Sciatic nerve (tissue), 2 donors: ENCODE results near the gene FKBP15. TPM values are rescaled to one million over a fixed set of nuclear protein-coding genes. Genes with fewer than 3 reads are reported as not detected.
A peak's percentile ranks its signal among the peaks of the same experiment; 100 is the strongest.
"Not testable (repeated sequence)": the region's sequence is repeated elsewhere in the genome, so short reads cannot be mapped to it uniquely, and the experiment has no call there.

Experiments
- ATAC-seq: fragments of 200-7000 bp; cut with Tn5 transposase; one replicate; pipeline ENCODE4 v1.9.1; 2020; ENCODE audit warnings: mild to moderate bottlenecking, moderate library complexity
- DNase-seq: peaks from one replicate; pipeline ENCODE4 v3.0.0-alpha.2; 2020; ENCODE audit warnings: low spot score
- intact Hi-C: fragments of 100-400 bp; cut with DNase I; formaldehyde crosslinking; loops from one replicate; pipeline ENCODE4 v1.14.2; 2022
- total RNA-seq: library from RNA; stranded (reverse); fragmentation: NEBNext Ultra II Directional; extraction: Animal tissue kit (Norgen Biotek cat#: 25700); gene quantifications from one replicate; pipeline ENCODE4 v1.2.1, GENCODE V29; 2021
- donor health status: DM: no; HTN: no; CAD: no.
- donor health status: DM: no; HTN: no; CAD: no.

Gene FKBP15, protein sequence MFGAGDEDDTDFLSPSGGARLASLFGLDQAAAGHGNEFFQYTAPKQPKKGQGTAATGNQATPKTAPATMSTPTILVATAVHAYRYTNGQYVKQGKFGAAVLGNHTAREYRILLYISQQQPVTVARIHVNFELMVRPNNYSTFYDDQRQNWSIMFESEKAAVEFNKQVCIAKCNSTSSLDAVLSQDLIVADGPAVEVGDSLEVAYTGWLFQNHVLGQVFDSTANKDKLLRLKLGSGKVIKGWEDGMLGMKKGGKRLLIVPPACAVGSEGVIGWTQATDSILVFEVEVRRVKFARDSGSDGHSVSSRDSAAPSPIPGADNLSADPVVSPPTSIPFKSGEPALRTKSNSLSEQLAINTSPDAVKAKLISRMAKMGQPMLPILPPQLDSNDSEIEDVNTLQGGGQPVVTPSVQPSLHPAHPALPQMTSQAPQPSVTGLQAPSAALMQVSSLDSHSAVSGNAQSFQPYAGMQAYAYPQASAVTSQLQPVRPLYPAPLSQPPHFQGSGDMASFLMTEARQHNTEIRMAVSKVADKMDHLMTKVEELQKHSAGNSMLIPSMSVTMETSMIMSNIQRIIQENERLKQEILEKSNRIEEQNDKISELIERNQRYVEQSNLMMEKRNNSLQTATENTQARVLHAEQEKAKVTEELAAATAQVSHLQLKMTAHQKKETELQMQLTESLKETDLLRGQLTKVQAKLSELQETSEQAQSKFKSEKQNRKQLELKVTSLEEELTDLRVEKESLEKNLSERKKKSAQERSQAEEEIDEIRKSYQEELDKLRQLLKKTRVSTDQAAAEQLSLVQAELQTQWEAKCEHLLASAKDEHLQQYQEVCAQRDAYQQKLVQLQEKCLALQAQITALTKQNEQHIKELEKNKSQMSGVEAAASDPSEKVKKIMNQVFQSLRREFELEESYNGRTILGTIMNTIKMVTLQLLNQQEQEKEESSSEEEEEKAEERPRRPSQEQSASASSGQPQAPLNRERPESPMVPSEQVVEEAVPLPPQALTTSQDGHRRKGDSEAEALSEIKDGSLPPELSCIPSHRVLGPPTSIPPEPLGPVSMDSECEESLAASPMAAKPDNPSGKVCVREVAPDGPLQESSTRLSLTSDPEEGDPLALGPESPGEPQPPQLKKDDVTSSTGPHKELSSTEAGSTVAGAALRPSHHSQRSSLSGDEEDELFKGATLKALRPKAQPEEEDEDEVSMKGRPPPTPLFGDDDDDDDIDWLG
- 36.4 TPM for total RNA-seq

DNA sequence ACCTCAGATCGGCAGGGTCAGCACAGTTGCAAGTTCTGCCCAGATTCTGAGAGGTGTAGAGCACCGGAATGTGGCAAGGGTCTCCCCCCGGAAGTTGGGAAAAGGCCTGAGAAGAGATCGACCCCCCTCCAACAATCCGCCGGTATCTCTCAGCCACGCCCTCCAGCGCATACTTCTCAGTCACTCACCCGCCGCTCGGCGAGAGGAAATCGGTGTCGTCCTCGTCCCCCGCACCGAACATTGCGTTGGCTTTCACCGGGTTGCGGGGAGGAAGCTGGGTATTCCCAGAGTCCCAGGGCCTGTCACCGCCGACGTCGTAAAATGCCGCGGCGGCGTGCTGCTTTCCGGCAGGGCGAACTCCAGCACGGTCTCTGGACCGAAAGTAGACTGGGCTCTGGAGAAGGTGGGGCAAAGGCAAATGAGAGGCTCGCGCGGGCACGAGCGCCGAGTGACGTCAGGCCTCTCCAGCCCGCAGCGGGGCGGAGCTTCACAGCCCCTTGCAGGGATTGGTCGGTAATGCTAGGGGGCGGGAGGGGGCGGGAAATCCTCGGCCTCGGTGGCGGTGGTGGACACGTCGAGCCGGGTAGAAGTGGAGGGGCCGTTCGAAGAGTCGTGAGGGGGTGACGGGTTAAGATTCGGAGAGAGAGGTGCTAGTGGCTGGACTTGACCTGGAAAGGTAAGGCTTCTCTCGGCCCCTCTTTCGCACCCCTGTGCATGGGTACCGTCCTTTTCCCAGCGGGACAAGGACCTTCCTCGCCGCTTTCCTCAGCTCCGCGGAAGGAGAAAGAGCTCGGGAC is at the start of gene FKBP15, which contains the start of gene SLC31A1:
Gene FKBP15, minus strand, starts transcription at position 275 of the 797 bp plus-strand sequence. Its CDS starts 34 bp downstream, at position 241.
Gene SLC31A1, plus strand, starts transcription at position 542 of the 797 bp plus-strand sequence. CDS start 34,605 bp downstream, outside the sequence.
- peak; percentile 100 for ATAC-seq
- intact Hi-C loops: no loop called here
- peak; percentile 98 for DNase-seq

DNA sequence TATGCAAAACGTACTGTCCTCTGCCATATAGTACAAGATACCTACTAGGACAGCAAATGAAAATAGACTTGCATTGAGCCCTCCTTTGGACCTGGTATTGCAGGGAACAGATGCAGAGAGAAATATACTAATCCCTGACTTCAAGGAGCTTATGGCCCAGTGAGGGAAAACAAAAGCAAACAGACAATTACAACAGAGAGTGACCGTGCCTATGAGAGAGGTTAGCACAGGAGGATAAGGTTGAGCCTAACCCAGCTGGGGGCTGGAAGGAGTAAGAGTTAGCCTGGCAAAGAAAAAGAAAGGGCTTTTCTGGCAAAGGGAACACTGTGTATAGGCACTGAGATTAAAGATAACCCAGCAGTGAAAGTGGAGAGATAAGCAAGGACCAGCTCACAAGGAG is 48.8 kb upstream of the FKBP15 start:
- ATAC-seq (no peak), DNase-seq (no peak)
- intact Hi-C loops: no loop called here

DNA sequence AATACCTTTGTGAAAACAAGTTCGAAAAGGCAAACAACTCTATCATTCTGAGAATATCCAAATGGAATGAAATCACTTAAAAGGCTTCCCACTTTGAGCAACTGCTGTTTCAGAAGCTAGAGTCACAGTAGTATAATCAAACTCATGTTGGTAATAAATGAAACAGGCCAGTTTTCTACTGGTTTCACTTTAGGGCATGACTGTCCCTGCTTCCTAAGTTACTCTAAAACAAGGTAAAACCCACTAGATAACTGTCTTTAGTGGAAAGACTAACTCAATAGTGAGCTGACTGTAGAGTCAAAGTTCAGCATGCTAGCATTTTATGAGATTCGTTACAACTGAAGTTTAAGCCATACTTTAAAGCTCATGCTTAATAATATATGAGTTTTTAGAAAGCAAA is 48.3 kb upstream of the FKBP15 start:
- intact Hi-C loops: no loop called here
- ATAC-seq: no peak
- no peak for DNase-seq

DNA sequence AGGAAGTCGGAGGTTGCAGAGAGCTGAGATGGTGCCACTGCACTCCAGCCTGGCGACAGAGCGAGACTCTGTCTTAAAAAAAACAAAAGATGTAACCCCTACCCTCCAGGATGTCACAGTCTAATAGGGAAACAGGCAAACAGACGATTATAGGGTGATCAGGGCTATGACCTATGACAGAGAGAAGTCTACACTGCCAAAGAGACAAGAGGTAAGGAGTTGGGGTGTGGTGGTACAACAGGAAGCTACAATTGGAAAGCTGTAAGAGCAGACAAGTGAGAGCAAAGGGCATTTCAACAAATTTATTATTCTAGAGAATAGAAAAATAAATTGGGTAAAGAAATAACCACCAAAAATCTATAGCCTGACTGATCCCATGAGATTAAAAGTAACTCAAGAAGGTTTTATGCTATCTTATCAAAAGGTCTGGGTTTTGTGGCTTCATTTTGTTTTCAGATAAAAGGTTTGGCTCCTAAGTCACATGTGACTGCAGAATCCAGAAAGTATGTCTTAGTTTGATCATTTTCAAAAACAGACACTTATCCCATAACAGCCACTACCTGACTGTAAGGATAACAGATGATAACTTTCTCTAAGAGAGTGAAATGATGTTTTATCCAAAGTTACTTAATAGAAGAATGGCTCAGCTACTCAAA is 47.0 kb upstream of the FKBP15 start:
- ATAC-seq: no peak
- no peak for DNase-seq
- intact Hi-C loops: no loop called here

DNA sequence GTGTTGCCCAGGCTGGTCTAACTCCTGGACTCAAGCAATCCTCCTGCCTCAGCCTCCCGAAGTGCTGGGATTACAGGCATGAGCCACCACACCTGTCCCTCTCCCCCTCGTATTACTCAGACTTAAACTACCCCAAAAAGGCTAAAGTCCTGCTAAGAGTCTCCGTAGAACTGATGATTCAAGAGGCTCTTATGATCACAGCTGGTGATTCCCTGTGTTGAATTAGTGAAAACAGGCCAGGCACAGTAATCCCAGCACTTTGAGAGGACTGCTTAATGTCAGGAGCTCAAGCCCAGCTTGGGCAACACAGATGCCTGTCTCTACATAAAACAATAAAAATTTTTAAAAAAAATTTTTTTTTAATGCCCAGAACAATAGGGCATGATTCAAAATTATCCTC is 45.1 kb upstream of the FKBP15 start:
- intact Hi-C loops: no loop called here
- no peak for ATAC-seq
- no peak for DNase-seq

DNA sequence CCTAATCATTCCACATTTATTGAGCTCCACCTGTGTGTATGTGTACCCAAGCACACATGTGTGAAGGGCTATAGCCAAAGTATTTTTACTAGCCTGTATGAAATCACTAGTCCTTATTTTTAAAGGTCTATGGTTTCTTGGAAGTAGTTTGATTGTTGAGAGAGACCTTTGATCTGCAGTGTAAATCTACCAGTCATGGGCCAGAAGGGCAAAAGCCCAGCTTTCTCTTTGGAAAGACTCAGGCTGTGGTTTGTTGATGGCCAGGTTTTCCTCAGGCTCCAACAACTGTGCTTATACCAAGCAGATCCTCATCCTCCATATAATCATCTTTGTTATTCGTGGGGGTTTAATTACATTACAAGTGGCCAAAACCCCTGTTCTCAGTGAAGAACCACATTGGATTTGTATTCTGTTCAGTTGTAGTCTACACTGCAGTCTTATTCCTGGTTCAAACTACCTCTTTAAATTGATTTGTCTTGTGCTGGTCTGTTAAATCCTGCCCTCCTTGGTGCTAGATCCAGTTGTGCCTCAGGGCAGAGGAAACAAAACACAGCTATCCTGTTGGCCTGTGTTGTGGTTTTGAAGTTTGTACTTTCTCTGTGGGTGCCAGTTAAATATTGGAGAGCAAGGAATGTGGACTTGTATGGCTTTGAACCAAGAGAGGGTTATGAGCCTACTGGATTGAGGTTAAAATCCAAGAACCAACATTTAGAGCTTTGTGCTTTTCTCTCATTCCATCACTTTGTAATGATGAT is 41.0 kb upstream of the FKBP15 start:
- ATAC-seq (no peak), DNase-seq (no peak)
- intact Hi-C loops: no loop called here

DNA sequence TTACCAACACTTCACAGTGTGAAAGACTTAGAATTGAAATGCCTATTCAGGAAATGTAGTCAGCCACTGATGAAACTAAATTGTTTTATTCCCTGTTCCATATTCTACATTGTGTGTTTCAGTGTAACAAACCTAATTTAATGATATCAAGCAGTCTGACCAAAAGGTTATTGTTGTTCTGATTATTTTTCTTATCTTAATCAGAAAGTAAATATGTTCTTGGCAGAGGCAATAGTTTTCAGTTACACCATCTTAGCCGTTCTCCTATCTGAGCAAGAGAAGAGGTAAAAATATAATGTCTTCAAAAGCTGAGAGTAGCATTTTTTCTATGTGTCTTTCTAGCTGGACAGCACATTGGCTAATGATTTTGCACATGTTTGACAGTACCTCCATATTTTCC is 37.2 kb upstream of the FKBP15 start:
- intact Hi-C loops: no loop called here
- no peak for DNase-seq
- ATAC-seq: no peak

DNA sequence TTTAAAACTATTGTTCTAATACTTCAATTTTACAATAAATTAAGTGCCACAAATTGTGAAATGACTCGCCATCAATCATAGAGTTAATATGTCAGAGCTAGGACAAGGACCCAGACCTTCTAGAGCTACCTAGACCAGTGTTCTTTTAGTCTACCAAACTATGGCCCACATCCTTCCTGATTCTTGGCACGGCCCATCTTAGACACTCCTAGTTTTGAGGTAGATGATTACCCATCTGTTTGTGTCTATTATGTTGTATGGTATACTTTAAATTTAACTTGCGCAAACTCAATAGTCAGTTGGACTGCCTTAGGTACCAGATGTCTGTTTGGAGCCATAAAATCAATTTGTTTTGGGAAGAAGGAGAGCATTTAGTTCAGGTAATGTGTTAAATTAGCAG is 36.8 kb upstream of the FKBP15 start:
- DNase-seq (no peak), ATAC-seq (no peak)
- intact Hi-C loops: no loop called here

DNA sequence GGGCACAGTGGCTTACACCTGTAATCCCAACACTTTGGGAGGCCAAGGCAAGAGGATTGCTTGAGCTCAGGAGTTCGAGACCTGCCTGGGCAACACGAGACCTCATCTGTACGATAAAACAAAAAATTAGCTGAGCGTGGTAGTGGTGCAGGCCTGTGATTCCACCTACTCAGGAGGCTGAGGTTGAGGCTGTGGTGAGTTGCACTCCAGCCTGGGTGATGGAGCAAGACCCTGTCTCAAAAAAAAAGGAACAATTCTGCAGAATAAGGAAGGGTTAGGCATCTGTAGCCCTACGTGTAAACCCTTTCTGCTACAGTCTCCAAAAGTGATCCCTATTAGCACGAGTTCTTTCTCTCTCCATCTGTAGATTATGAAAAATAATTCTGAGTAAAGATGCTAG is 34.4 kb upstream of the FKBP15 start:
- intact Hi-C loops: no loop called here
- ATAC-seq (no peak), DNase-seq (no peak)

DNA sequence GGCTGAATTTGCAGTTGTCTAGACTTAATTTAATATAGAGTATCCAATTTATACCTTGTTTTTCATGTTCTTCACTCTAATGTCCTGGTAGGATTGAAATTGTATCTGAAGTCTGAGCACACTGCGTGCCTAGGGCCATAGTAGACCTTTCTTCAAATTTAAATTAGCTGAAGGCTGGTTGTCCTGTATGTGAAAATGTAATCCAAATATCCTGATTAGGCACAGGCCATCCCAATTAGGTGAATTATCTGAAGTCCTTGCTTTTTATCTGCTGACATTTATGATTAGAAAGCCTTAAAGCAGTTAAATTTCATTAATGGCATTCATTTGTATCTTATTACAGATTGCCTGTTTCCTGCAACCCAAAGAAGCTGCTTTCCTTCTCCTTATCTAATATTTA is 33.9 kb upstream of the FKBP15 start:
- DNase-seq: no peak
- no peak for ATAC-seq
- intact Hi-C loops: no loop called here

DNA sequence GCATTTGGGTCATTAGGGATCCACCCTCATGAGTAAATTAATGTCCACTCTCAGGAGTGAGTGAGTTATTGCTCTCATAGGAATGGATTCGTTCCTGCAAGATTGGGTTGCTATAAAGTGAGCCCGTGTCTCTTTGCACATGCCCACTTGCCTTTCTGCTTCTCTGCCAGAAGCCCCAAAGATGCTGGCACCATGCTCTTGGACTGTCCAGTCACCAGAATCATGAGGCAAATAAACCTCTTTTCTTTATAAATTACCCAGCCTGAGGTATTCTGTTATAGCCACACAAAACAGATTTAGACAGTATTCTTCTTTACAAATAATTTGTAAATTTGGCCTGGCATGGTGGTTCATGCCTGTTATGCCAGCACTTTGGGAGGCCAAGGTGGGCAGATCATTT is 29.7 kb upstream of the FKBP15 start:
- ATAC-seq (no peak), DNase-seq (no peak)
- intact Hi-C loops: no loop called here

DNA sequence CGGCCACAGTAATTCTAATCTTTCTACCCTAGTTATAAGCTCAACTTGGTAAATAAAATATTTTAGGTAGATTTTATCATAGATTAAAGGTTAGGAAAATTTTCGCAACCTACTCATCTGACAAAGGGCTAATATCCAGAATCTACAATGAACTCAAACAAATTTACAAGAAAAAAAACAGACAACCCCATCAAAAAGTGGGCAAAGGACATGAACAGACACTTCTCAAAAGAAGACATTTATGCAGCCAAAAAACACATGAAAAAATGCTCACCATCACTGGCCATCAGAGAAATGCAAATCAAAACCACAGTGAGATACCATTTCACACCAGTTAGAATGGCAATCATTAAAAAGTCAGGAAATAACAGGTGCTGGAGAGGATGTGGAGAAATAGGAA is 28.6 kb upstream of the FKBP15 start:
- DNase-seq: not testable (repeated sequence)

DNA sequence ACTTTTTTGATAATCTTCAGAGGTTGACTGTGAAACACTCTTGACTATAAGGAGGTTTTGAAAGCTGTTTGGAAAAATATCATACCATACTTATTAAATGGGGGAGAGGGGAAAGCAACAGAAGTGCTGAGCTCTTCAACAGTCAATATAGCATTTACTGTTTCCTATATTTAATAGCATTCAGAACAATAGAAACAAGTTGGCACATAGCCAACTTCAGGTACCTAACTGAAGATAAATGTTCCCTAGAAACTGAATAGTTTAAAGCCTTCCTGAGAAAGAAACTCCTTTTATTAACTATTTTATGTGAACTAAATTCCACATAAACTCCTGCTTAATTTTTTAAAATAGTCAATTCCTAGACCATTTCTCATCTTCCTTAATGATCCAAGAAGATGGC is 26.6 kb upstream of the FKBP15 start:
- ATAC-seq (no peak), DNase-seq (no peak)
- intact Hi-C loops: no loop called here

More for the DNA sequence above, 28.6 kb upstream of the FKBP15 start:
- intact Hi-C loops, ATAC-seq: not testable (repeated sequence)

DNA sequence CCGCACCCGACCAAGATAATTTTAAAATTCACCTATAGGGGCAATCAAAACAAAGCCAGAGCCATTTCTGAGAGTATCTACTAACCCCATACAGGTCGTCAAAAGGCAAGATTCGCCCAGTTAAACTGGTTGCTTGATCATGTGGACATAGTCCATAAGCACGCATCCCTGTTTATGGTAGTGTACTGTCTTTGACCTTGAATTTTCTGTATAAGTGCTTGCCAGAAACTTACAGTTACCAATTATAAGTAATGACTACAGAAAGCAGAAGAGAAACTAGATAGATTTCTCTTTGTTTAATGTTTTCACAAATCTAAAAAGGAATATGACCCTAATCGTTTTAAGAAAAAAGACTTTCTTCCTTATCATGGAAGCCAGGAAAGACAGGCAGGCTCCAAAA is 25.9 kb upstream of the FKBP15 start:
- intact Hi-C loops: no loop called here
- no peak for ATAC-seq
- no peak for DNase-seq

DNA sequence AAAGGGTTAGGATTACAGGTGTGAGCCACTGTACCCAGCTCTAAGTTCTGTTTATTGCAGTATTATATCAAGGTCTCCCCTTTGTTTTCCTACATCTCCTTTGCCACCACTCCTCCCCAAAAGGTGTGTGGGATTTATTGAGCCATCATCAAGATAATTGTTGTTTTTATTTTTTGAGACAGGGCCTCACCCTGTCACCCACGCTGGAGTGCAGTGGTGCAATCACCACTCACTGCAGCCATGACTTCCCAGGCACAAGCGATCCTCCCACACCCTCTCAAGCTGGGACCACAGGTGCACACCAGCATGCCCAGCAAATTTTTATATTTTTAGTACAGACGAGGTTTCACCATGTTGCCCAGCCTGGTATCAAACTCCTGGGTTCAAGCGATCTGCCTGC is 24.8 kb upstream of the FKBP15 start:
- intact Hi-C loops: no loop called here
- ATAC-seq: no peak
- no peak for DNase-seq

DNA sequence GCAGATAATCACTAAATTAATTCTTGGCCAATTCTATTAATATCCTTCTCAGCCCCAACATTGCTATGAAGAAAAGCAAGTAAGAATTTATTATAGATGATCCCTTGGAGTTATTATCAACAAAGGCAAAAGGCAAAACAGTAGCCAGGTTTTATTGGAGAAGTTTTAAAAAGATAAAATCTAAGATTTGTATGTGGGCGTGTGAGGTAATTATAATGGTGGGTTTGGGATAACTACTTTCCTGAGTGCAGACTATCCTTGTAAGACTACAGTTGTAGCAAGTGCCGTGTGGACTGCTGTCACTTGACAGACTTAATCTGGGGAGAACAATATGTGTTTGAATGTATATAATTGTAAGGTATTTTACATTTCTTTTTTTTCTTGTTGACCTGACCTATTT is 23.5 kb upstream of the FKBP15 start:
- ATAC-seq: no peak
- intact Hi-C loops: no loop called here
- DNase-seq: no peak

DNA sequence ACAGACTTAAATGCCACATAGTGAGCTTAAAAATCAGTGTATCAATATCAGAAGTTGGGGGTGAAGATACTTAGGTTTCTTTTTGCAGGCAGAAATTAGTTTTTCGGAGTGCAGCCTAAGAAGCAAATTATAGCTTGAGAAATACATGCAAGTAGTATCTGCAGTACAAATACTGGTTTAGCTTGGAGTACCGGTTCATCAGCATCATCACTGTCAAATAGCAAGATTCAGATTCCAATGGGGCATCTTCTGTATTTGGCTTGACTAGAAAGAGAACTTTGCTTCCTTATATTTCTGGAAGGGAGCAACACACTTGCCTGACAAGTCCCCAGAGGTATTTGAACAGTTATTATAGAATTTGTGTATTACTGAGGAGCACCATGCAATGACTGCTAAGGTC is 20.1 kb upstream of the FKBP15 start:
- ATAC-seq (no peak), DNase-seq (no peak)
- intact Hi-C loops: no loop called here

DNA sequence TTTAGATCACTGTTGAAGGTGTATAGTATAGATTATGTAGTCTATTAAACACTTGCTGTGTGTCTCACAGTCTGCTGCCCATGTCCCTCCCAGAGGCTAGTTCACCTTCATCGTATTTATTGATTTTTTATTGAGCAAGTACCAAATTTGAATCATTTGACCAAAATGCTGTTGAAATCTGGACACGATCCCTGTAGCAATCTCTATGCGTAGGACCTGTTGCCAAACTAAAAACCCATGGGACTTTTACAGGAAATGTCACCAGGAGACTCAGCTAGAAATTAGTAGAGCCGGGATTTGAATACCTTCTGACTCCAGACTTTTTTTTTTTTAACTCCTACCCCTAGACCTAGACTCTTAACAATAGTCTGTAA is 17.8 kb upstream of the FKBP15 start:
- intact Hi-C loops: no loop called here
- ATAC-seq: no peak
- DNase-seq: no peak
